HG02938 (cell line): ENCODE measurements around the gene ZNF592.

Experiments
- ATAC-seq: cut with Tn5 transposase; IDR thresholded peaks from one replicate; pipeline ENCODE4 v1.9.1; 2021; ENCODE audit warnings: mild to moderate bottlenecking, moderate library complexity; ENCODE audit not compliant: unreplicated experiment

ZNF592 gene

DNA sequence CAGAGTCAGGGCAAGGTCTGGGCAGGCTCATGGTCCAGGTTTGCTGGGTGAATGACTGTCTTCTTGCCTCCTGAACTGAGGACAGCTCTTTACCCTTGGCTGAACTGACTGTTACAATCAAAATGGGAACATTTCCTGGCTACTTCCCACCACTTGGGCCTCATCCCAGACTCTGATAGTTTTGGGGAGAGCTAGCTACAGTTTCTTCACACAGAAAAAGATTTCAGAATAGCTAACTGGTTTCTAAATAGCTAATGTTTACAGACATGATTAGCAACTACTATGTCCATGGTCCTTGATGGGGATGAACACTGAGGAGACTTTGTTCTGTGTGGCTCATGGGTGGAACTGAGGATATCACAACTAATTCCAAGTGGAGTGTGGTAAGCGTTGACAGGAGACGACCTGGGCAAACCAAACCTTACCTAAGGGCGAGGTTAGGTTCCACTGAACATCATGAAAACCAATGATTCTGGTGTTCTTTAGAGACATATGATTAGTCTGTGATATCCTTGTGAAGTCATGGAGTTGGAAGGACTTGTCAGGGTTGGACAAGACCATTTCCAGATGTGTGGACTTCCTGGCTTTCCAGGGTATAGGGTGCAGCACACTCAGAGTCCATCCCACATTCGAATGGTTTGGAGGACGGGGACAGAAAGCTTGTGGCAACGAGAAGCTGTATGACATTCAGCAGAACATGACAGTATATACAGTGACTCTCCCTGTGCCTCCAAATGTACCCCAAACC lies 76.0 kb downstream of the ZNF592 start:
- no peak for ATAC-seq

DNA sequence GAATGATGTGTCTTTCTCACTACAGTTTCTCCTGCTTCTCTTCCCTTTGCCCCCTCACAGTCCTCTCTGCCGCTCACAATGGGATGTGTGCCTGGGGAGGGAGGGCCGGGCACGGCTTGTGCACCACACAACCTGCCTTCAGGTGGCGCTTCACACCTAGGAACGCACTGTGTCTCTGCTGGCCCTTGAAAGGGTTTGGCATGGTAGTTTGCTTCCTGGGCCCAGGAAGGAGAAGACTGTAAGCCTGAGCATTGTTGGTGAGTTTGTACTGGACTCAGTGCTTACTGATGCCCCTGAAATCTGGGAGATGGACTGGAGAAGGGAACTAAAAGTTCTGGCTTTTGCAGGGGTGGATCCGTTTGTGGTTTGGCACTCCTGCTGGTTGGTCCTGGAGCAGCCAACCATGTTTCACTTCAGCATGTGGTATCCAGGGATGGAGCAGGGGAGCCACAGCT lies 78.0 kb downstream of the ZNF592 start:
- ATAC-seq, result no peak

DNA sequence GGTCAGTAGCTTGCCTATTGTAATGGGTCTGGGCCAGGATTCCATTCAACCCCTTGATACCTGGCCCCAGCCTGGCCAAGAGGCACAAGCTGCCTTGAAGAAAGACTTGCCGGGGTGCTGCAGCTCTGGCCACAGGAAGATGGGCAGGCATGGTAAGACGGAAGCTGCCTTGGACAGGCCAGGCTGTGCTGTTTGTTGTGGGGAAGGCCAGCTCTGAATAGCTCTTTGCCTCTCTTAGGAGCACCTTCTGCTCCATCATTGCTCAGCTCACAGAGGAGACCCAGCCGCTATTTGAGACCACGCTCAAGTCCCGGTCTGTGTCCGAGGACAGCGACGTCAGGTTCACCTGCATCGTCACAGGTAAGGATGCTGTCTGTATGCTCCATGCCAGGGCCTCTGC lies 78.9 kb downstream of the ZNF592 start:
- ATAC-seq, result no peak

DNA sequence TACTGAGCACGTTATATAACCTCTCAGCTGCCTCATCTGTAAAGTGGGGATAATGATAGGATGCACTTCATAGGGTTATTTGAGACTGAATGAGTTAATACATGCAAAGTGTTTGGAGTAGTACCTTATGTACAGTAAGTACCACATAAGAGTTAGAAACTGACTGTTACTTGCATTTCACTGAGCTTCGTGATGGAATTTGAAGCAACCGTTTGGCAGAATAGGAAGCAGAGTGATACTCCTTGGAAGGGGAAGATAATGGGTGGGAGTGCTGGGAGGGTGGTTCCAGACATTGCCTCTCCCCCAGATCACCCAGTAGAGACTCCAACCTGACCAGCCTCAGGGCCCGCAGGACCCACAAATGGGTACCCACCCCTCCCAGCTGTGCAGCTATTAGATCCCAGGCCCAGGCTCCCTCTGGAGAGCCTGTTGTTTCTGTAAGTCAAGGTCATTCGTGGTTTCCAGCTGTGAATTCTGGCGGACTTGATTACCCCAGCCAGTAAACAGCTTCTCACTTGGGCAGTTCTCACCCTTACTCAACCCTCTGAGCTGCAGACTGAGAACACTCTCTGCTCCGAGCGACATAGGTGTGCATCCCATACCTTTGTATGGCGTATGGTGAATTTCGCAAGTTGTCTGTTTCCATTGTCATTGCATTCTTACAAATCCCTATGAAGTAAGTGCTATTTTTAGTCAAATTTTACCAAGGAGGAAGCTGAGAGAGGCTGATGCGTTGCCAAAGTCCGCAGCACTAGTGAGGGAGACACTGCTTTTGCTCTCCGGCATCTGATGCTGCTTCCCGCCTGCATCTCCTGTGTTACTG lies 79.9 kb downstream of the ZNF592 start:
- ATAC-seq, result no peak

DNA sequence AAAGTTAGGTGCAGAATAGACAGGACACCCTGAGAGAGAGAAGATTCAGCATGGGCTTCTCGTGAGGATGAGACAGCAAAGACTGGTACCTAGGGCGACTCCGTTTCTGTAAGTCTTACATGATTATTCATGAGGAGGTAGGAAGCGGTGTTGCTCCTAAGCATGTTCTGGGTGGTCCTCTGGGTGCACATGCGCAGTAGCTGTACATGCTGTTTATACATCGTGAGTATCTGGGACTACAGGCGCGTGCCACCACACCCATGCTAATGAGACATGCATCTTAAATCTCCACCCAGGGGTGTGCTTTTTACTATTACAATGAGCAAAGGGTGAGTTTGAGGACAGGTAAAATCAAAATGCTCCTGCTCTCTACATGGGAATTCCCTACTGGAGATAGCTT lies 81.0 kb downstream of the ZNF592 start:
- ATAC-seq, result no peak

DNA sequence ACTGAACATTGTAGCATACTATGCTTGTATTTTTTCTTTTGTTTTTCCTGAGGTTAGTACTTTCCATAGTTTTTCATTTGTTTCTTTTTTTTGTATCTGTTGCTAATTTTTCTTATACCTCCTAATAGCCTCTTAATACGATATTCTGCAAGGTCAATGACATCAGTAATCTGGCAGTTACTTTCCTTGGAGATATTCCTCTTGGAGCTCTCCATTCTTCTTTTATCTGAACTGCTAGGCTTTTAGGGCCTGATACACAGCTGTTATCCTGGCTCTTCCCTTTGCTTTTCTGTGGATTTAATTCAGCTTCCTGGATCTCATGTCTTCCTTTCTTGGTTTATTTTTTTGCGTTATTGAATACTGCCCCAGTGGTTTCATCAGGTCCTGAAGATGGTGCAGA lies 81.6 kb downstream of the ZNF592 start:
- no peak for ATAC-seq

DNA sequence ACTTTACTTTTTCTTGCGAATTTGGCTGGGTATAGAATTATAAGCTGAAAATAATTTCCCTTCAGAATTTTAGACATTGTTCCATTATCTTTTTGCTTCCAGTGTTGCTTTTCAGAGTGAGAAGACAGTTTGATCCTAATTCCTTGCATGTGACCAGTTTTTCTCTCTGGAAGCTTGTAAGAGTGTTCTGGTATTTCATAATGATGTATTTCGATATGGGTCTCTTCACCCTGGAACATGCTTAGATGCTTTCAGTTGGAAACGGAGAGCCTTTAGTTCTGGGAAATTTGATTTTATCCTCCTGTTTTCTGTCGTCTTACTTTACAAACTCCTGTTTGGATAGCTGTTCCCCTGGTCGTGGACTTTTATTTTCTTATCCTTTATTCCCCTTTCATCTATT lies 82.6 kb downstream of the ZNF592 start:
- no peak for ATAC-seq

DNA sequence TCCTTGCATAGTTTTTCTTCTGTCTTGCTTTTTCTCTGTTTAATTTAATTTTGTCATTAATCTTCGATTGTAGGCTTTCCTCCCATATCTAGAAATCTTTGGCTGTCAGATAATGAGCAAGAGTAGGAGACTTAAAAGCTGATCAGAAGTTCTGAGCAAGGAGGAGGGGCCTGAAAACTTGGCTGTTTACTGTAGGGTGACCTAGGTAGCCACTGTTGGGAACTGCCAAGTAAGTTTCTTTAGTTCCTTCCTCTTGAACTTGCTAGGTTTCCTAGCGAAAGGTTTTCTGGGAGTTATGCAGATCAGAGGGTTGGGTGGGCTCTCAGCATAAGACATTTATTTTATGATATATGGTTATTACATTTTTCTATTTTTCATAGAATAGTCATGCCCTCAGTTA lies 83.2 kb downstream of the ZNF592 start:
- ATAC-seq, result no peak

DNA sequence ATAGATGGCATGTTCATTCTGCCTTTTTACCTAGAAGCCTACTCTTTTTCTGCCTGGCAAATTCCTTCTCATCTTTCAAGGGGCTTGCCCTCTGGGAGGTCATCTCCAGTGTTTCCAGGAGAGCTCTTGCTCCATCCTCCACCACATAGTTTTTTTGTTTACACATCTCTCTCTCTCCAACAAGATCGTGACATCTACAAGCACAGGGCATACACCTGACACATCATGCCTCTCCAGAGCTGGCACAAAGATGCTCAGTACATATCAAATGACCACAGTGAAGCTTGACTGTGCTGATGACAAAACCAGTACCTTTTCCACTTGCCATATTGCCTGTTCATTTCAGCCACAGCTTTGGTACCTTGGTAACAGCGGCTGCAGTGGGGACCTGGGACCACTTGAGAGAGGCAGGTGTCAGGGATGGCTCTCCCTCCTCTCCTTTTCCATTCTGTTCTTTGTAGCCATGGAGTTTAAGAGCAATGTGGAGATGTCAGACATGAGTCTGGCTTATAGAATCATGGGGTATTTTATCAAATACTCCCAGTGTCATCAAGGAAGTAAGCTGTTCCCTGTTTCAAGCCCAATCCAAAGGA lies 84.2 kb downstream of the ZNF592 start:
- ATAC-seq, result no peak

DNA sequence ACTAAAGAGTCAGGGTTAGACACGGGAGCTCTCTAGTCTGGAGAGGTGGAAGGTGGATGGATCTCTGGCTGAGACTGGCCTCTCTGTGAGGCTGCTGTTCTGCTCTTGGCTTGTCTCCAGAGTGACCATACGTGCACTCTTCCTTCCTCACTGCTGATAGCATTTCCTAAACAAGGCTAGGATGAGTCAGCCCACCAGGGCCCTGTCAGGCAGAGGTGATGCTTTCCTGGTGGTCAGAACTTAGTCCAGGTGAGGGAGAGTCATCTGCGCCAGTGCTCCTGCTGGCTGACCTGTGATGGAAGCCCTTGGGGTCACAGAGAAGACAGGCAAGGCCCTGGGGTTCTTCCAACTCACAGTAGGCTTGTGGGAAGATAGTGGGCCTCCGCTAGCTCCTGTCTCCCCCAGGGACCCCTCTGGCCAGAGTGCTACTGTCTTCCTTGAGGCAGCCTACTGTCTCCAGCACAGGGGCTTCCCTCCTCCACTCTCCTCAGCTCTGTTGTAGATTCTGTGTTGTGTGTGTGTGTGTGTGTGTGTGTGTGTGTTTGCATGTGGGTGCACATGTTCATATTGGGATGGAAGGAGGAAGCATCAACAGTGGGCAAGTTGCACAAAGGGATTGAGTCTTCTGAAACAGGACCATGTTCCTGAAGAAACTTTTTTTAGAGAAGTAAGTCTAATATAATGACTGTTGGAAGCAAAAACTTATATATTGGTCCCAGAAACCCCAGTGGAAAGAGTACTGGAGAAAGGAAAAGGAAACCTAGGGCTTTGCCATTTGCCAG lies 85.2 kb downstream of the ZNF592 start:
- ATAC-seq, result no peak

DNA sequence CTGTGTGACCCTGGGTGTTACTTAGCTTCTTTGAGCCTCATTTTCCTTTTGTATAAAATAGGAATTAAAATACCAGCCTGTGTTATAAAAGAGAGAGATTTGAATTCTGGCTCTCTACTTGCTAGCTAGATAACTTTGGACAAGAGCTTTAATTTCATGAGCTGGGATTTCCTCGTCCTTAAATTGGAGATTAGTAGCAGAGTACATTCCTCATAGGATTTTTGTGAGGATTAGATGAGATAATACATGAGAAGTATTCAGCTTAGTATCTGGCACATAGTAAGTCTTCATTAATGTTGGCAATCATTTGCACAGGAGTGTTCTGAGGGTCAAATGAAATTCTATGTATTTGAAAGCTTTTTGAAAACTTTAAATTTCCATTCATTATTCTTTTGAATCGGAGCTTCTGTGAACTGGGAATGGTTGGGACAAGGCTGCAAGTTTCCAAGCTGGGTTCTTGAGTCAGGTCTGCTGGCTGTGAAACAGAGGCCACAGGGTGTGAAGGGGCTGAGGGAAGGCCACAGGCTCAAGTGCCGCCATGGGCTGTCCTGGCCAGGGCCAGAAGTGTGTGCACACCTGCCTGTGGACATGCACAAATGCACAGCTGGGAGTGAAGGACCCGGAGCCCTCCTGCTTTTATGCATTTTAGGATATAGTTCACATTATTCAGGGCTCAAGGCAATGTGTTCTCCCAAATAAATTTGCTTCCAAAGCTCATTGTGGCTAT lies 86.0 kb downstream of the ZNF592 start:
- ATAC-seq, result no peak

DNA sequence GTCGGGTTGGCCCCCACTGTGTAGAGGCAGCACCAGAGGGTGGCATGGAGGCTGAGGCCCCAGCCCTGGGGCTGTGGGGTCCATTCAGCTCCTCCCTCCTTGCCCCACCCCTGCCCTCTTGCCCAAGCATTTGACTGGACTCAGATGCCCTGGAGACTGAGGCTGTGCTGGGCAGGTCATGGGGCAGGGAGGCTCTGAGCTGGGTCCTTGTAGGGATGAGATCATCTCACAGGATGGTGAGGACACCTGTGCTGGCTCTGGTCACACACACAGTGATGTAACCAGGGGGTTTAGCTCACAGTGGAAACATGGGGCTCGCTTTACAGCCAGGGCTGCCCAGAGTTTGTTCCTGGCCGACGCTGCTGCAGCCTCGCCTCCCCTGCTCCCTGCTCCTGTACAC lies 86.6 kb downstream of the ZNF592 start:
- no peak for ATAC-seq

DNA sequence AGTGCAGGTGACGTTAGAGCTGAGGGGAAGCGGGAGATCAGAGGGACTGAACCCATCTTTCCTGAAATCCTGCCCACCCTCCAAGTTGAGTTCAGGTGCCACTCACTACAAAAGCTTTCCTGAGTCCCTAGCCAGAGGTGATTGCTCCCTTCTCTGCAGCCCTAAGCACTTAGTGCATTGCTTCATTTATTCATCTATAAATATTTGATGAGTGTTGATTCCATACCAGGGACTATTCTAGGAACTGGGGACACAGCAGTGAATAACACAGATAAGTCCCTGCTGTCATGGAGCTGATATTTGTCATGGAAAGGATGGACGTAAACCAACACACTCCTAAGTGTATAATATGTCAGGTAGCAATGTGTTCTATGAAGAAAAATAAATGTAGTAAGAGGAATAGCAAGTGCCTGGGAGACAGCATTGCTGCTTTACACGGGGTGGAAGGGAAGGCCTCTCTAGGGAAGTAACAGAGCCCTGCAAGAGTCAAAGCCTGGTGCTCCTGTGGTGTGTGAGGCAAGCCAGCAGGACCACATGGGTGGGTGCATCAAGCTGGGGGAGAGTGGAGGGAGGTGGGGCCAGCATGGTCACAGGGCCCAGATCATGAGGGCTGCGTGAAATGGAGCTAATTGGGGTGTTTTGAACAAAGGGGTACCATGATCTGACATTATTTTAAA lies 87.4 kb downstream of the ZNF592 start:
- ATAC-seq, result no peak

DNA sequence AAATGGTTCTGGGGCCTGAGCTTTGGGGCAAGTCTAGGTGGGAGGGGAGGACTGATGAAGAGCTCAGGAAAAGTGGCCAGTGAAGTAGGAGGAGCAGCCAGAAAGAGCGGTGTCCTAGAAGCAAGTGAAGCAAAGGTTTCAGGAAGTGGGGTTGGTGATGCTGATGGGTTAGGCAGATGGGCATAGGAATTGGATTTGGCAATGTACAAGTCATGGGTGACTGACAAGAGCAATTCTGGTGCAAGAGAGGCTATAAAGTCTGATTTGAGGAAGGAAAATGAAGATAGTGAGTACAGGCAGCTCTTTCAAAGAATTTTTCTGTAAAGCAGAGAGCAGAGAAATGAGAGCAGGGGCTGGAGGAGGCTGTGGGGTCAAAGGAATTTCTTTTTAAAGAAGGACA lies 88.5 kb downstream of the ZNF592 start:
- ATAC-seq, result no peak

DNA sequence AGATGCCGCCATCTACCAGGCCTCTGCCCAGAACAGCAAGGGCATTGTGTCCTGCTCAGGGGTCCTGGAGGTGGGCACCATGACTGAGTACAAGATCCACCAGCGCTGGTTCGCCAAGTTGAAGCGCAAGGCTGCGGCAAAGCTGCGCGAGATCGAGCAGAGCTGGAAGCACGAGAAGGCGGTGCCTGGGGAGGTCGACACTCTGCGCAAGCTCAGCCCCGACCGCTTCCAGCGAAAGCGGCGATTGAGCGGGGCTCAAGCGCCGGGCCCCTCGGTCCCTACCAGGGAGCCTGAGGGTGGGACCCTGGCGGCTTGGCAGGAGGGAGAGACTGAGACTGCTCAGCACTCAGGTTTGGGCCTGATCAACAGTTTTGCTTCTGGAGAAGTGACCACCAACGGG lies 91.3 kb downstream of the ZNF592 start:
- ATAC-seq, result no peak

DNA sequence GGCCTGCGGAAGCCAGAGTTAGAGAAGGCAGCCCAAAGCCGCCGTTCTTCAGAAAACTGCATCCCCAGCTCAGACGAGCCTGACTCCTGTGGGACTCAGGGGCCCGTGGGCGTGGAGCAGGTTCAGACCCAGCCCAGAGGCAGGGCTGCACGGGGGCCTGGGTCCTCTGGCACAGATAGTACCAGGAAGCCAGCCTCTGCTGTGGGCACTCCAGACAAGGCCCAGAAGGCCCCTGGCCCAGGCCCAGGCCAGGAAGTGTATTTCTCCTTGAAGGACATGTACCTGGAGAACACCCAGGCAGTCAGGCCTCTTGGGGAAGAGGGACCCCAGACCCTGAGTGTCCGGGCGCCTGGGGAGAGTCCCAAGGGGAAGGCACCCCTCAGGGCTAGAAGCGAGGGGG lies 91.9 kb downstream of the ZNF592 start:
- no peak for ATAC-seq

DNA sequence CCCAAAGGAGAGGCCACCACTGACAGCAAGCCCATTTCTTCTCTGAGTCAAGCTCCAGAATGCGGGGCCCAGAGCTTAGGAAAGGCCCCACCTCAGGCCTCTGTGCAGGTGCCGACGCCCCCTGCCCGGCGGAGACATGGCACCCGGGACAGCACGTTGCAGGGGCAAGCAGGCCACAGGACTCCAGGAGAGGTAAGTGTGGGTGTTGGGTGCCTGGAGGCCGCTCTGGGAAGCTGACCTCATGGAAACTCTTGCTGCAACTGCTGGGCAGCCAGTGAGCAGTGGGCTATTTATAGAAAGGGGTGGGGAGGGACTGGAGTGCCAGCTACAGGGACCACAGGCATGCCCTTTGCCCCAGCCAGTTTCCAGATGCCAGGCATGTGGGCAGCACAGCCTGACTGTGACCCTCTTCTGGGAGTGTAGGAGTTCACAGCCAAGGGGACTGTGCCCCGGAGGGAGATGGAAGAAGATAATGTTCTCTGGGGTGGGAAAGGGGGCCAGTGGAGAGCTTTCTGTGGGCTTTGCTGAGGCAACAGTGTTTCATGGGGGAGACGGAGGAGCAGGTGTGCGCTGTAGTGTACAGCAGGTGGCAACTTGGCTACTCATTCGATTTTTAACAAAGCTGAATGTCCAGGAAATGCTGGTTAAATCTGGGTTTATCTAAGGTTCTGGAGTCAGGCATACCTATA lies 92.5 kb downstream of the ZNF592 start:
- ATAC-seq, result no peak

DNA sequence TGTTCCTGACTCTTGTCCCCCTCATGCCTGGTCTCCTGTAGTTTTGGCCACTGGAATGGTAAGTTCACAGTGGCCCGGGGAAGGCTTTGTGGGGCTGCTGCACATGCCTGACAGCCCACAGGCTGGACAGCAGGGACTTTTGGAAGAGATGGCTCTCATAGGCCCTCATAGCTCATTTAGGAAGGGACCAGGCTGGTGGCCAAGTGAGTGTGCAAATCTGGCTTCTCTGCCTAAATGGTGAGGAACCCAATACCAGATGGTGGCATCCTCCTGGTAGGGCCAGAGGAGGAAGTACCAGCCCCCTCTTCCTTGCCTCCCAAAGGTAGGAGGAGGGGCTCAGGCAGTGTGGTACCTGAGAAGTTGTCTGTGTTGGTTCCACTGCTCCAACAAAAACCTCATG lies 94.4 kb downstream of the ZNF592 start:
- ATAC-seq, result no peak

DNA sequence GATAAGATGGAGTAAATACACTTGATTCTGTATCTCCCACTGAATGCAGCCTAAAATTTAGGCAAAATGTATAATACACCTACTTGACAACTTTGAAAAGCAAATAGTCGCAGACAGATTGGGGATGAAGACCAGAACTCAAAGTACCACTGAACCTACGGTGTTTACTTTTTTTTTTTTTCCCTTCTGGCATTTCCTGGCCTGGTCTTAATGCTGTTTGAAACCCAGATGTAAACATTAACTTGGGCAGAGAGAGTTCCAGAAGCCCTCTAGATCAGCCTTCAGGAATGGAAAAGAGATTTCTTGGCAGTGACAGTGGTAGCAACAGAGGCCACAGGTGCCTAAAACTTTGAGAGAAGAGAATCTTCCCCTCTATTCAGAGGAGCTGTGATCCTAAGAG lies 96.6 kb downstream of the ZNF592 start:
- no peak for ATAC-seq
